Astrocyte (in vitro differentiated cells and primary cell): ENCODE measurements around the gene DISC1. TPM values are rescaled to one million over a fixed set of nuclear protein-coding genes. Genes with fewer than 3 reads are reported as not detected.

Source experiments
- DNase-seq: peaks from one replicate; pipeline ENCODE4 v3.0.0-alpha.2; 2010; ENCODE audit warnings: low read depth
- FAIRE-seq: peaks from 2 replicates; lab custom pipeline; 2011; peaks lifted over from hg19 to GRCh38; lab: Jason Lieb, UNC
- H2AFZ ChIP-seq: 2 replicates; pipeline ENCODE4 v1.6.0; 2012; ENCODE audit warnings: low read depth, low read length, inconsistent platforms
- H3K27ac ChIP-seq: 2 replicates; pipeline ENCODE4 v1.5.1; 2011; ENCODE audit warnings: low read depth, low read length, inconsistent platforms
- H3K27me3 ChIP-seq: 2 replicates; pipeline ENCODE4 v1.6.0; 2011; ENCODE audit warnings: low read length, inconsistent platforms; ENCODE audit not compliant: insufficient read depth
- H3K36me3 ChIP-seq: 2 replicates; pipeline ENCODE4 v1.5.1; 2011; ENCODE audit warnings: low read length, inconsistent platforms; ENCODE audit not compliant: insufficient read depth
- H3K4me1 ChIP-seq: 2 replicates; pipeline ENCODE4 v1.5.1; 2011; ENCODE audit warnings: low read length, inconsistent platforms; ENCODE audit not compliant: insufficient read depth
- H3K4me2 ChIP-seq: 2 replicates; pipeline ENCODE4 v1.6.0; 2012; ENCODE audit warnings: low read length, inconsistent platforms
- H3K4me3 ChIP-seq: 2 replicates; pipeline ENCODE4 v1.5.1; 2011; ENCODE audit warnings: low read depth, mild to moderate bottlenecking, low read length, inconsistent platforms; ENCODE audit not compliant: insufficient read depth
- H3K79me2 ChIP-seq: 2 replicates; pipeline ENCODE4 v1.6.0; 2012; ENCODE audit warnings: mild to moderate bottlenecking, low read length, inconsistent platforms; ENCODE audit not compliant: insufficient read depth
- H3K9ac ChIP-seq: 2 replicates; pipeline ENCODE4 v1.6.0; 2012; ENCODE audit warnings: mild to moderate bottlenecking, low read length, inconsistent platforms
- H3K9me3 ChIP-seq: 2 replicates; pipeline ENCODE4 v1.5.1; 2012; ENCODE audit warnings: low read depth, mild to moderate bottlenecking, low read length, inconsistent platforms; ENCODE audit not compliant: insufficient read depth
- H4K20me1 ChIP-seq: 2 replicates; pipeline ENCODE4 v1.6.0; 2012; ENCODE audit warnings: low read length, inconsistent platforms; ENCODE audit not compliant: insufficient read depth
- H3K27ac Mint-ChIP-seq: one replicate; pipeline ENCODE4 v1.8.0; 2021; ENCODE audit warnings: mild to moderate bottlenecking, mixed read lengths; ENCODE audit not compliant: unreplicated experiment
- H3K27me3 Mint-ChIP-seq: one replicate; pipeline ENCODE4 v1.8.0; 2021; ENCODE audit warnings: low read depth, mixed read lengths; ENCODE audit not compliant: unreplicated experiment
- H3K36me3 Mint-ChIP-seq: one replicate; pipeline ENCODE4 v1.8.0; 2021; ENCODE audit warnings: low read depth, mixed read lengths; ENCODE audit not compliant: unreplicated experiment
- H3K4me1 Mint-ChIP-seq: one replicate; pipeline ENCODE4 v1.8.0; 2021; ENCODE audit warnings: low read depth, mixed read lengths; ENCODE audit not compliant: unreplicated experiment
- H3K4me3 Mint-ChIP-seq: one replicate; pipeline ENCODE4 v1.8.0; 2021; ENCODE audit warnings: mild to moderate bottlenecking, moderate library complexity, mixed read lengths; ENCODE audit not compliant: unreplicated experiment
- H3K9me3 Mint-ChIP-seq: one replicate; pipeline ENCODE4 v1.8.0; 2021; ENCODE audit warnings: mild to moderate bottlenecking, mixed read lengths; ENCODE audit not compliant: unreplicated experiment
- EZH2 ChIP-seq: IDR thresholded peaks from 2 replicates; pipeline ENCODE4 v1.6.1; 2012; ENCODE audit warnings: mild to moderate bottlenecking, low read length, inconsistent platforms; ENCODE audit not compliant: insufficient read depth
- total RNA-seq: library from RNA; stranded (reverse); gene quantifications from 2 replicates; pipeline ENCODE4 v1.2.1, GENCODE V29; 2021
- TF ChIP-seq, protein P1 (sequence below): IDR thresholded peaks from 2 replicates; pipeline ENCODE4 v1.5.1; 2011; ENCODE audit warnings: low read depth, mild to moderate bottlenecking, inconsistent platforms, low read length, moderate library complexity; ENCODE audit not compliant: insufficient read depth

DISC1 gene
- total RNA-seq, 1 donor from 2014 or later: 9.1 TPM

DNA sequence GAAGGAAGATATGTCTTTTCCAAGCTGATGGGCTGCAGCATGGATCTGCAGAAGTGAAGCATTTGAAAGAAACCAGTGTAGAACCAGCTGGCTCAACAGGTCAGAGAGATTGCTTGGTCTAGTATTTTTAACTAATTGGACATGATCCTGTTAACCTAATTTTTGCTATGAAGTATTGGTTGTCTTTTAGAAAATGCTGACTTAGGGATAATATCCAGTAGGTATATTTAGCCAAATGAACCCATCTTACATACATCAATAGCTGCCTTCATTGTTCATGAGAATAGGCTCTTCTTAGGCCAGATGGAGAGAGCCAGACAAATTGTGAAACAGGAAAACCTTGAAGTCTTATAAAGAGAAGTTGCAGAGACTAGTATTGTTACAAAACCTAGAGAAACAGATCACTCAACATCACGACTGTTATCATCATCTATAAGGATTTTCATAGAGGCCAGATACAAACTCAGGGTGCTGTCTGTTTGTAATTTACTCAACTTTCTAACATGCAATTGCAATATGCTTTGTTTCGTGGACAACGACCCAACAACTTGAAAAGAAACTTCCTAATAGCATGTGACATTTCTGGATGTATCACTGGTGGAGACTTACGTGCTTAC is 148.2 kb downstream of the DISC1 start:
- no peaks in the 10 kb centered on the region for H3K9me3 ChIP-seq
- Mint-ChIP-seq H3K9me3 (no peaks in the 10 kb centered on the region), H3K36me3 (peaks cover 21% of the 10 kb centered on the region), H3K4me3 (no peak overlapping the region), H3K27ac (no peak overlapping the region), H3K4me1 (peaks cover 27% of the 10 kb centered on the region), H3K27me3 (no peaks in the 10 kb centered on the region)
- no peak overlapping the region for H2AFZ ChIP-seq
- no peak overlapping the region for H3K4me3 ChIP-seq
- FAIRE-seq (peak; percentile 63), DNase-seq (no peak)
- H4K20me1 ChIP-seq: no peaks in the 10 kb centered on the region
- no peak overlapping the region for H3K27ac ChIP-seq
- H3K4me1 ChIP-seq: peaks cover 23% of the 10 kb centered on the region
- TF ChIP-seq, protein P1, sequence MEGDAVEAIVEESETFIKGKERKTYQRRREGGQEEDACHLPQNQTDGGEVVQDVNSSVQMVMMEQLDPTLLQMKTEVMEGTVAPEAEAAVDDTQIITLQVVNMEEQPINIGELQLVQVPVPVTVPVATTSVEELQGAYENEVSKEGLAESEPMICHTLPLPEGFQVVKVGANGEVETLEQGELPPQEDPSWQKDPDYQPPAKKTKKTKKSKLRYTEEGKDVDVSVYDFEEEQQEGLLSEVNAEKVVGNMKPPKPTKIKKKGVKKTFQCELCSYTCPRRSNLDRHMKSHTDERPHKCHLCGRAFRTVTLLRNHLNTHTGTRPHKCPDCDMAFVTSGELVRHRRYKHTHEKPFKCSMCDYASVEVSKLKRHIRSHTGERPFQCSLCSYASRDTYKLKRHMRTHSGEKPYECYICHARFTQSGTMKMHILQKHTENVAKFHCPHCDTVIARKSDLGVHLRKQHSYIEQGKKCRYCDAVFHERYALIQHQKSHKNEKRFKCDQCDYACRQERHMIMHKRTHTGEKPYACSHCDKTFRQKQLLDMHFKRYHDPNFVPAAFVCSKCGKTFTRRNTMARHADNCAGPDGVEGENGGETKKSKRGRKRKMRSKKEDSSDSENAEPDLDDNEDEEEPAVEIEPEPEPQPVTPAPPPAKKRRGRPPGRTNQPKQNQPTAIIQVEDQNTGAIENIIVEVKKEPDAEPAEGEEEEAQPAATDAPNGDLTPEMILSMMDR: no peak
- TF ChIP-seq EZH2: no peak
- no peaks in the 10 kb centered on the region for H3K36me3 ChIP-seq
- no peak overlapping the region for H3K9ac ChIP-seq
- H3K4me2 ChIP-seq: no peak overlapping the region
- H3K79me2 ChIP-seq: no peaks in the 10 kb centered on the region
- no peaks in the 10 kb centered on the region for H3K27me3 ChIP-seq

- H4K20me1 ChIP-seq: no peaks in the 10 kb centered on the region
- H3K4me3 Mint-ChIP-seq: no peak overlapping the region
- TF ChIP-seq EZH2: no peak
- TF ChIP-seq, protein P1: no peak
- no peak overlapping the region for H3K4me3 ChIP-seq
- peak overlapping the region; percentile 42 for H3K4me2 ChIP-seq
- H3K79me2 ChIP-seq: no peaks in the 10 kb centered on the region
- H3K27ac ChIP-seq: peak overlapping the region; percentile 54
- peaks cover 17% of the 10 kb centered on the region for H3K36me3 Mint-ChIP-seq
- peaks cover 23% of the 10 kb centered on the region for H3K4me1 ChIP-seq
- no peaks in the 10 kb centered on the region for H3K27me3 Mint-ChIP-seq
- DNase-seq: peak; percentile 94
- H3K9ac ChIP-seq: peak overlapping the region; percentile 20
- H3K27me3 ChIP-seq: no peaks in the 10 kb centered on the region
- no peak for FAIRE-seq
- no peaks in the 10 kb centered on the region for H3K9me3 ChIP-seq
- H3K27ac Mint-ChIP-seq: no peak overlapping the region
- no peaks in the 10 kb centered on the region for H3K36me3 ChIP-seq
- H3K9me3 Mint-ChIP-seq: no peaks in the 10 kb centered on the region
- H2AFZ ChIP-seq: peak overlapping the region; percentile 5
- H3K4me1 Mint-ChIP-seq: peaks cover 27% of the 10 kb centered on the region
Observed at GRCh38 chr1:231776010-231776756, 149.6 kb downstream of the DISC1 start.

GRCh38 chr1:231776757-231777062 is 150.1 kb downstream of the DISC1 start:
- no peak for TF ChIP-seq EZH2
- TF ChIP-seq, protein P1: no peak
- H3K27me3 Mint-ChIP-seq: no peaks in the 10 kb centered on the region
- H2AFZ ChIP-seq: no peak overlapping the region
- peaks cover 15% of the 10 kb centered on the region for H3K36me3 Mint-ChIP-seq
- H3K27ac Mint-ChIP-seq: no peak overlapping the region
- H3K27ac ChIP-seq: no peak overlapping the region
- H3K4me1 Mint-ChIP-seq: peaks cover 27% of the 10 kb centered on the region
- H3K4me3 Mint-ChIP-seq: no peak overlapping the region
- H3K4me2 ChIP-seq: no peak overlapping the region
- no peak for DNase-seq
- H3K9me3 Mint-ChIP-seq: no peaks in the 10 kb centered on the region
- H3K27me3 ChIP-seq: no peaks in the 10 kb centered on the region
- H3K9ac ChIP-seq: no peak overlapping the region
- H3K36me3 ChIP-seq: no peaks in the 10 kb centered on the region
- no peak for FAIRE-seq
- no peaks in the 10 kb centered on the region for H3K79me2 ChIP-seq
- H4K20me1 ChIP-seq: no peaks in the 10 kb centered on the region
- no peak overlapping the region for H3K4me3 ChIP-seq
- H3K9me3 ChIP-seq: no peaks in the 10 kb centered on the region
- H3K4me1 ChIP-seq: peaks cover 23% of the 10 kb centered on the region
